NCI-H748 treated with DMSO at 0.1 percent for 48 hours (cell line): ENCODE results near the gene ELL2.
"Not testable (repeated sequence)": the region's sequence is repeated elsewhere in the genome, so short reads cannot be mapped to it uniquely, and the experiment has no call there.

ENCODE experiments used
- DNase-seq: peaks from one replicate; lab custom pipeline; 2025; lab: John Stamatoyannopoulos, UW

Gene ELL2

DNA sequence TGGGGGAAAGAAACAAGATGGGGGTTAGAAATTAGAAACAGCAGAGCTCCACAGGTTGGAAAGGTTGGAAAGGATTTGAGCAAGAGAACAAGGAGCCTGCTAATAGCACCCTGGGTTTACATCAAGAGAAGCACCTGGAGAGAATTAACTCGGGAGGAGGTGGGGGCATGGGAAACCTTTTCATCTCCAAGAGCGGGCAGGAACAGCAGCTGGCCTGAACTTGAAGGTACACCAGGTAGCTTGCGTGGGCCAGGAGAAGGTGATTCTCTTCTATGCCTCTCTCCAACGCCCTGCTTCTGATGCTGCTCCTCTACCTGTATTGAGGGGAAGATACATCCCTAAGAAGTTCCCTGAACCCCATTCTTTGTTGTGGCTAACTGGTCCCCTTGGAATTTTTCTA, 102.0 kb downstream of the ELL2 start:
- no peak for DNase-seq

DNA sequence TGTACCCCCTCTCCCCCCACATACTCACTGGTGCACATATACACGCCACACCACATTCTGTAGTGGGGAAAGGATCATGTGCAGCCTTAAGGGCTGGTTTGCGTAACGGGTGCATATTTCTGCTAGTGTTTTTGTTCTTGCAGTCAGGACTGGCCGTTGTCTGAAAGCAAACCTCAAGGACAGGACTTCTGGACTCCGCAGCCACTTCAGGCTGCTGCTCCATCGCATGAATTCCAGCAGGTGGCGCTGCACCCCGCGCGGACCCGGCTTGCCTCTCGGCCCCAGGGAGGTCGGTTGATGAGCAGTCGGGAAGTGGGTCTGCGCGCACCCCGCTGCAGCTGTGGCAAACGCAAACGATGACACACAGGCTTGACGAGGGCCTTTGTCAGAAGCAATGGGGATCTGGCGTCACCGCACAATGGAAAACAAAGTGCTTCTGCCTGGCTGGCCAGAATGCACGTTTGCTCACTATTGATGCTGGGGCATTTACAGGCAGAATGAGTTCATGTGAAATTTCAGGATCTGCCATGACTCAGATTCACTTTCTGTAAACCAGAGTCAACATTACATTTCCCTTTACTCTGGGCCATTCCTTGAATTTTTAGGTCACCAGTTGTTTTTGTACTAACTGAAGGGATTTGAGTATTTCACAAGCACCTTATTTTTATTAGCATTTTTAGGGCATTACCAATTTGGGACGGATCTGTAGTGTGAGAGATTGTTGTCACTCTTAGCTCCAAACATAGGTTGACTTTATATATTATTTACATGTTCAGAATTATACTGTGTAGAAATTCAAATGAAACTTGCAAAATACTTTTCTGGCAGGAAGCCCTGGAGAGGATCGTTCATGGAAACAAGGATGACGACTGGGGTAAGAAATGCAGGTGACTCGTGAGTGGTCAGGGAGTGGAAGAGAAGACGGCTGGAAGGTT, 102.7 kb downstream of the ELL2 start:
- peak; percentile 77 for DNase-seq

DNA sequence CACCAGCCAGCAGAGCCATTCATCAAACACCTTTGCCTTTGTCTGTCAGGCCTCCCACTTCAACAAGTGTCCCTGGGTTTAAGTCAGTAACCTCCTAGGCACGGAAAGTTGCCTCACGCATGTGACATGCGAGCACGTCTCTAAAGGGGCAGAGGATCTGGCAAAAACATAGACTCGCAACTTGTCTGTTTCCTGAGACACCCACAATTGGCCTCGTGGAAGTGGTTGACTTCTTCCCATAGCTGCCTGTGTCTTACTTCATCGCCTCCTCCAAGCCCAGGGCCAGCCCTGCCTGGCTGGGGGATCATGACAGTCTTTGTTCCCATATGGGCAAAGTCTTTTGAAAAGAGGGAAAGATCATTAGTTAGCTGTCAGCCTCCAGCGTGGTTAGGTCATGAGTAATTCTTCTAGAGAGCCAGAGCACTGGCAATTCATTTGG, 103.6 kb downstream of the ELL2 start:
- no peak for DNase-seq

DNA sequence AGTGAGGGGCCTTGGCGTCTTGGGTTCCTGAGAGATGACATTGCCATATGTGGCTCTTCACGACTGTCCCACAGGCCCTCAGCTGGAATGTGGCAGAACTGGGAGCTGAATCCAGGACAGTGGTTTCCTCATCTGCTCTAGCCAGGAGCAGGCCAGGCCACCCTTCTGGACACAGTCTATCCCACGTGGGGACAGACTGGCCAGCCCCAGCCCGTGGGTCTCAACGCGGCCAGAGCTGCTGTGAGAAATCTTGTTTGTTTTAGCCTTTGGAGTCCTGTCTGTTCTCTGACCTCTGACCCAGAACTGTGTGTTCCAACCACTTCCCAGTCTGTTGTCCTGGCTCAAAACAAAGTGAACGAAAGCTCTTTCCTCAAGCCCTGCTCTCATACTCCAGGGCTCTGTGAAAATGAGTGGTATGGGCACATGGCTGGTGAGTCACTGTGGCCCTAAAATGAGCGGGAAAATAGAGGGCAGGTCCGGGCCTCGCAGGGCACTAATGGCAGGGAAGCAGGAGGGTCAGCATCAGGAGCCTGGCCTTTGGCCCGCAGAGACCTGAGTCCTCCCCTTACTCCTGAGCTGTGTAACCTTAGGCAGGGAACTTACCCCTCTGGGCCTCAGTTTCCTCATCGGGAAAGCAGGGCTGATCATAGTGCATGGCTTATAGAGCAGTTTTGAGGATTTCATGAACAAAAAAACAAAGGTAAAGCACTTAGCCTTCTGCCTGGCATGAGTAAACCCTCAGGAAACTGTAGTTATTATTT, 104.3 kb downstream of the ELL2 start:
- no peak for DNase-seq

DNA sequence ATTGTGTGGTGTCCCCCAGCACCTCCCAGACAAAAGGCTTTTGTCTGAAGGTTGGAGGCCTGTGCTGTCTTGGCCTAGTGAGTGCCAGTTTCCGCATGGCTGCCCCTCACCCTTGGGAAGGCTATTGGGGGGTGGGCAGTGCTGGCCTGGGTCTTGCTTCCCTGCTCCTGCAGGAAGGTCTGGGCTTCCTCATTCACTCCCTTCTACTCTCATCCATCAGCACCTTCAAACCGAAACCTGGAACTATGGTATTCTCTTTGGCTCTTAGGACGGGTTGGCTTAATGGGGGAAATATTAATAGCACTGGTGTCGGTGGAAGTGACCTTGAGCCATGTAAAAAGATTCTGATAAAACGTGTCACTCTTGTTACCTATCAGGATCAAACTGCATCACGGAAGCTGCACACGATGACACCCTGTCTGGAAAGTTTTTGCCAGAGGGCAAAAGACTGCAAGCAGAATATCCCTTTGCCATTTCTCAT, 105.1 kb downstream of the ELL2 start:
- DNase-seq = no peak

DNA sequence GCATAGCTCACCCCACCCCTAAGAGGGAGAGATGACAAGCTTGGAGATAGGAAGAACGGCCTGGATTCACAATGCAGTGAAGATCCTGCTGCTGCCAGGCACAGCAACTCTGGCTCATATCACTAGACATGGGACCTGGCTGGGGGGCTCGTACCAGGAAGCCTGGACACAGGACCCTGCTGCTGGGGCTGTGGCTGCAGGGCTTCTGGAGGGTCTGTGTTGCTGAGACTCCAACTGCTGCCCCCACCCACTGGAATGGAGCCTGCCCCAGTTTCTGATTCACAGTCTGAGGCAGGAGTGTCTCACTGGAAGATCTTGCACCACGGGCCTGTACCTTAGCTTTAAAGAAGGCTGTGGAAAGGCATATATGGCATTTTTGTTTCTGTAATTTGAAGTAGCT, 108.2 kb downstream of the ELL2 start:
- no peak for DNase-seq

DNA sequence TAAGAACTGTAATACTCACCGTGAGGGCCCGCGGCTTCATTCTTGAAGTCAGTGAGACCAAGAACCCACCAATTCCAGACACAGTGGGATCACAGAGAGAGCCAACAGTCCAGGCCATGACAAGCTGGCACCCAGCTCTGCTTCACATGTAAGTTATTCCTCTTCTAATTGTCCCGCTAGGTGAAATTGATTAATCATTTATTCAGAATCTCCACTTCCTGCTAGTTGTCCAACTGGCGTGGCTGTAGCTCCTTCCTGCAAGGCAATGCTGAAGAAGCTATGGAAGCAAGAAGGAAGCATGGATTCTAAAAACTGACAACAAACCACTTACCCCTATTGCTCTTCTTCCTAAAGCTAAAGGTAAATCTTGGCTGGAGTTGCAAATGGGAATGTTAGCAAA, 109.1 kb downstream of the ELL2 start:
- no peak for DNase-seq

DNA sequence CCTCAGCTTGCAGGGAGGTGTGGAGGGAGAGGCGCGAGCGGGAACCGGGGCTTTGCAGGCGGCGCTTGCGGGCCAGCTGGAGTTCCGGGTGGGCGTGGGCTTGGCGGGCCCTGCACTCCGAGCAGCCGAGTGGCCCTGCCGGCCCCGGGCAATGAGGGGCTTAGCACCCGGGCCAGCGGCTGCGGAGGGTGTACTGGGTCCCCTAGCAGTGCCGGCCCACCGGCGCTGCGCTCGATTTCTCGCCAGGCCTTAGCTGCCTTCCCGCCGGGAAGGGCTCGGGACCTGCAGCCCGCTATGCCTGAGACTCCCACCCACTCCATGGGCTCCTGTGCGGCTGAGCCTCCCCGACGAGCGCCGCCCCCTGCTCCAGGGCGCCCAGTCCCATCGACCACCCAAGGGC, 110.5 kb downstream of the ELL2 start:
- DNase-seq = not testable (repeated sequence)

DNA sequence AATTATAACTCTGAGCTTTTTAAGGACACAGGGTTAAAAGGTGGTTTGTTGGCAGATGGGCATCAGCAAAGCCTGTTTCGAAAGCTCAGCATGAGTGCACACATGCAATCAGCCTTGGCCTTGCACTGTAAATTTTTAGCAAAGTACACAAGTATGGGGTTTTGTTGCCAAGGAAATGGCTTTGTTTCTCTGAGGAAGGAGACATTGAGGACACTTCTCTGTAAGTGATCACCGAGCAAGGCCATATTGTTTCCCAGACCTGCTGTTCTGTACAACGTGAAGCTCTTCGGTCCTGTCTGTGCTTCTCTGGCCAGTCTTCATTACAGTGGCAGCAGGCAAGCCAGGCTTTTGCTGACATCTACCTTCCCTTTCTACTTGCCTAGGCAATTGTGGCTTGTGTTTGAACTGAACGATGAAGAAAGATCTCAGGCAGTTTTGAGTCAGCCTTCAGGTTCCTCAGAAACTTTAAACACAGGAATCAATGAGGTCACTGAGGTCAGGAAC, 111.2 kb downstream of the ELL2 start:
- DNase-seq = no peak

DNA sequence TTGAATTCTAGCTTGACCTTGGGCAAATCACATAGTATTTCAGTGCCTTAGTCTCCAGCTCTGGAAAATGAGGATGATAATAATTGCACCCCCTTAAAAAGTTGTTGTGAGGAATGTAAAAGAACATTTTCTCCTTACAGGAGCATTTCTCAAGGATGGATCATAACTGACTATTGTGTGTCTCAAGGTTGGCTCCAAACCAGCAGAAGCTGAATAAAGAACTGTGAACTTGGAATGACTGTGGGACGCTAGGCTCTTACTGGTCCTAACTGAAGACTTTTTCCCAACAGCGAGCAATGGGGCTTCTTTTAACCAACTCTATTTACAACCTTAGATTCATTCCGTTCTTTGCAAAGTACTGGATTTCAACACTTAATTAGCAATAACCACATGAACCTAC, 113.0 kb downstream of the ELL2 start:
- DNase-seq = no peak

DNA sequence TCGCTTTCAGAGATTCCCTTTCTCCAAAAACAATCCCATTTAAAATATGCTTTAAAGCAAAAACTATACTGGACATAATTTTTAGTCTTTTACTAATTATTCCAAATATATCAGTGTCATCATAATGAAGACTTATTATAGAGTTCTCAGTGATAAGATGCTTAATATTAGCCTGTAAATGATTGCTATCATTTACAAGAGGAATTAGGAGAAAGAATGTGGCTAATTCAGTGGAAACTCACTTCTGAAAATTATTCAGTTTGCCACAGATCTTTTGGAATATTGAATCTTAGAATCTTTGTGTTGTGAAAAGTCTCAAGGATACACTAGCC, 114.4 kb downstream of the ELL2 start:
- no peak for DNase-seq

DNA sequence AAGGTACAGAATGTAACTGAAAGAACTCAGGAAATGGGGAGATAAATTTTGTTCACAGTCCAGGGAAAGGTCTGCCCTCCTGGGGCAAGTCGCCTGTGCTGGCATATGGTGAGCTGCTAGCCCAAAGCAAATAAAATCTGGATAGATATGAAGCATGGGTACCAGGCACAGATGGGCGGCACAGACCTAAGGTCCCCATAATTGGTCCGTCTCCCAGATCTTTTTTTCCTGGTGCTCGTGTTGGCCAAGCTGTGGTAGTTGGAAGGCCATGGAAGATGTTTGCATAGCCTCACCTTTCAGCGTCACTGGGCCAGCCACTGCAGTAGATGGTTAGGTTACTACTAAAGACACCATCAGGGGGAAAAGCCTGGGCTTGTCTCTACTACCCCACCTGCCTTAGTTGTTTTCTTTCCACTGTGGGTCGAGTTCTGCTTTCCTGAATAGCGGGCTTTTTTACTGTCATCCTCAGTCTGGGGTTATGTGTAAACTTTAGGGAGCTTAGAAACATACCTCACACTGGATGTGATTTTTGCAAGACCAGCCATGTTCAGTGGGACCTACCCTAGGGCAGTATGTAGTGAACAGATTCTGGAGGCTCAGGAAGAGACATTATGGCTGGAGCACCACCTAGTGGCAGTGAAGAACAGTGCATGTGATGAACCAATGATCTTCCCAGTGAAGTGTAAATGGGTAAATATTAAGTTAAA, 114.9 kb downstream of the ELL2 start:
- peak; percentile 63 for DNase-seq

DNA sequence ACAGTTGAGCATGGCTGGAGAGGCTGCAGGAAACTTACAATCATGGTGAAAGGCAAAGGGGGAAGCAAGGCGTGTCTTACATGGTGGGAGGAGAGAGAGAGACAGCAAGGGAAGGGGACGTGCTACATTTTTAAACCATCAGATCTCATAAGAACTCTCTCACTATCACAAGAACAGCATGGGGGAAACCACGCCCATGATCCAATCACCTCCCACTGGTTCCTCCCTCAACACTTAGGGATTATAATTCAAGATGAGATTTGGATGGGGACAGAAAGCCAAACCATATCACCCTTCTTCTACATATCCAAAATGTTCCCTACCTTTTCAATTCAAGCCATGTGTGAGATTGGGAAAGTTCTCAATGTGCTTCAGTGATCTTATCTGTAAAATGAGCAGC, 116.3 kb downstream of the ELL2 start:
- no peak for DNase-seq

DNA sequence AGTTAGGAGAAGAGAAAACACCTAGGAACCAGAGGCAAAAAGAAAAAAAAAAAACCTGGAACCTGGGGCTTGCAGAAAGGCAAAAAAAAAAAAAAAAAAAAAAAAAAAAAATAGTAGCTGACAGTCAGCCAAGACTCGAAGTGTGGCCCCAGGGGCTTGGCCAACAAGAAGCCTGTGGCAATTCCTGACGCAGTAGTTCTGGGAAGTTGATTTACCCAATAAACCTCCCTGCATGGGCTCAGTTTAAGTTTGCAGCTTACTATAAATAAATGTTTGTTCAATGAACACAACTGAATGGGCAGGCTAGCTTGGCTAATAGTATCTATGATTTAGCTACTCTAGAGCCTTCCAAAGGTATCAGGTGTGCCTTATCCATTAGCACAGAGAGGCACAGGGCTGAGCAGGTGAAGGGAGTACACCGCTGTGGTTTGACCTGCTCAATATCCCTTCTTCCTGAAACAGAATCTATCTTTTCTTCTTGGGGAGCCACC, 117.9 kb downstream of the ELL2 start:
- DNase-seq = no peak

DNA sequence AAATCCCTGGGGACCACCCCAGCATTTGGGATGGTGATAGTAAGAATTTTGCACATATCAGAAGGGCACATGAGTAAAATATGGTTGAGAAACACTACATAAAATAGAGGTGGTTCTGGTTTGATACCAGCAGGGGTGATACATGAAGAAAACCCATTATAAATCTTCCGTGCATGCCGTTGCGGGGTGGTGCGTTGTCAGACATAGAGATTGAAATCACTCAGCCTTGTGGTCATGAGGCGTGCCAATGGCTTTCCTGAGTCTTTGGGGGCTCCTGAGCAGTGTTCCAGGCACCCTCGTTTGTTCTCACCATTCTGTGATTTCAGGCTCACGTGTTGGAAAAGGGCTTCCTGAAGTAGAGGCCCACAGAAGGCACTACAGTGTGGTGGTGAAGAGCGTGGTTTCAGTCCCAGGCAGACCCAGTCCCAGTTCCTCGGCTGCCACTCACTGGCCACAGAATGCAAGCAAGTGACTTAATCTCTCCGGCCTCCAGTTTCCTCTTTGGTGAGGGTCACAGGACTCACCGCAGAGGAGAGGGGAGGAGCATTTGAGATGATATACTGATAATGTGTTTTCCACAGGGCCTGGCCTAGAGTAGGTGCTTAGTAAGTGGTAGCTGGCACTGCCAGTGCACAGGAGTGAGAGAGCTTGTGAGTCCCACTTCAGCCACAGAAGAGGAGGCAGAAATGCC, 118.7 kb downstream of the ELL2 start:
- no peak for DNase-seq

DNA sequence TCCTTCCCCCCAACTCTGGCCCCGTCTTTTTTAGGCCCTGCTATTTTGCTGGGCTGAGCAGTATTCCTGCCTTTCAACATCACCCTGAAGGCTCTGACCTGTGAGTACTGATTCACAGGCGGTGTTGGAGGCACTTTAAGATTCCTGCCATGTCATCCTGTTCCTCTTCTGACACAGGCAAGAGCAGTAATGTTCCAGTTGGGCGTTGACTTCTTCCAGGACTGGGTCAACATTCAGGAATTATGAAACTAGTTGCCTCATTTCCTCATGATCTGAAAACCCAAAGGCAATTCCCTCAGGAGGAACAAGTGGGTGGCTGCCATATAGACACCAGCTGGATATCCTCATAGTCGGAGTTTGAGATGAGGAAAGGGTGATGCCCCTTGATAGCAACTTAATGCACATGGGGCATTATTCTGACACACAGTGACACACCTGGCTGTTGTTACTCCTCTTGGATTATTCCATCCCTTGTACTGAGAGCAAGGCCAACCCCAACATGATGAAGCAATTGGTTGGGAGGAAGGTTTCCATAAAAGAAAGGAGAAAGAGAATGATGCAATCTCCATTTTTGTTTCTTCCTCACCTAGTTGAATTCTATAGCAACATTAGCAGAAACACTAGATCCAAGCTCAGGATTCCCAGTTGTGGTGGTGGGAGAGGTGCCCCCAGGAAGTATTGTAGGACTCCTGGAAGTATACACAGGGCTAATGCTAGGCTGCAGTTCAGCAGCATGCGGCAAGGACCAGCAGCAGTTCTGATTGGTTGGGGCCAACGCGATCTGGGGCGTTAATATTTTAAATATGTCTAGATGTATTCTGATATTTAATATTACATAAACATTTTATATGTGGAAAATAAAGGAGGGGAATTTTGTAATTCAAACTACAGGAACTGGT, 119.5 kb downstream of the ELL2 start:
- DNase-seq = no peak

DNA sequence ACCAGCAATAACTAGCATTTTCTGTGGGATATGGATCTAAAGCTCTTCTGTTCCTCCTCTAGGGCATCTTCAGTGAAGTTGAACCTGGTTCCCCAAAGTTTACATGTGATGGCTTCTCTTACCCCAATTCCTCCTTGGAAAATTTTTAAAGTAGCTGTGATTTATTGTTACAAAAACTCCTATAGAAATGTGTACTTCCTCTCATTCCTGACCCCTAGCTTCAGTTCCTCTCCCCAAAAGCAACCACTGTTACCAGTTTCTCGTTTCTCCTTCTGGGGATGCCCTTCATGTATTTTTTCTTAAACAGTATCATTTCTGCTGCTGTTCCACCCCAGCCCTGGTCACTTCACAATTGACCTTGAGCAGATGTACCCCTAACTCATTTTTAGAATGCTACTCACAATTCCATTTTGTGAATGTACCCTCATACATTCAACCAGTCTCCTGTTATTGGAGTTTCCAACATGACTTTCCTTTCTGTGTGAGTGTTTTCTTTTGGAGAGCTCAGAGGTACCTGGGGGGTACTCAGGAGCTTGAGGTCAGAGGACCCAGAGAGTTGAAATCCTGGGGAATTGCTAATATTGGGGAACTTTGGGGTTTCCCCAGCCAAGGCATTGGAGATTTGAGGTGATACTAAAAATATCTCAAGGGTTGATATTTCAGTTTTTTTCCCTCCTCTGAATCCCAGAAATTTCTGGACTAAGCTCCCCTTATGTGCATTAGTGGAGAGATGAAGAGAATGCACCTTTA, 120.5 kb downstream of the ELL2 start:
- DNase-seq = no peak

DNA sequence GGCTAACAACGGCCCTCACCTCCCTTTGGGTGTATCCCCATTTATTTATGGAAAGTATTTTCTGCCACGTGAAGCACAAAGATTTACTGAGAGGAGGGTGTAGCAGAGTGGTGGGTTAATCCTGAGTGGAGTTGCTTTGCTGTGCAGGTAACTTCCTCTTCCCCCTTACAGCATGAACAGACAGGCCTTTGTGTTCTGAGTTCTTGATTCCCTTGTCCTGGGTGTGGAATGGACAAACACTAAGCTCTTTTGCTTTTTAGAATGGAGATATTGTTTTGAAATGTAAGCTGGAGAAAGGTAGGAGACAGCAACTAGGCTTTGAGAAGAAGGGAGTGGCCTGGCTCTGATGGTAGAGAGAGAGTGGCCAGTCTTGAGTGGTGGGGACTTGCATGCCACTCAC, 122.0 kb downstream of the ELL2 start:
- no peak for DNase-seq

DNA sequence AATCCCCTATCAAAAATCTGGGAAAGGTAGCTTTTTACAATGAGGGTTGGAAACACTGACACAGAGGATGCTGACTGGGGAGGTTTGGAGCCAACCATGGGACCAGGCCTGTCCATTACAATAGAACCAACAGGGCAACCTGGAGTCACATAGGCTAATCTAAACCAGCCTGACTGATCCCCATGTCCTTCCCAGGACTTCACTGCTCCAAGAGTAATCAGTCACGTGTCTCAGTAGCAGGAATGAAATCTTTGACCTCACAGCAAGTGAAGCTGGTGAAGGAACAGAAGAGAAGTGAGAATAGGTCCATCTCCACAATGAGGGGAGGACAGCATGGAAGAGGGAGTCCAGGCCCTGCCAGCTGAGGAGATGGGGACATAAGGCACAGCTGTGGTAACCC, 123.1 kb downstream of the ELL2 start:
- no peak for DNase-seq

DNA sequence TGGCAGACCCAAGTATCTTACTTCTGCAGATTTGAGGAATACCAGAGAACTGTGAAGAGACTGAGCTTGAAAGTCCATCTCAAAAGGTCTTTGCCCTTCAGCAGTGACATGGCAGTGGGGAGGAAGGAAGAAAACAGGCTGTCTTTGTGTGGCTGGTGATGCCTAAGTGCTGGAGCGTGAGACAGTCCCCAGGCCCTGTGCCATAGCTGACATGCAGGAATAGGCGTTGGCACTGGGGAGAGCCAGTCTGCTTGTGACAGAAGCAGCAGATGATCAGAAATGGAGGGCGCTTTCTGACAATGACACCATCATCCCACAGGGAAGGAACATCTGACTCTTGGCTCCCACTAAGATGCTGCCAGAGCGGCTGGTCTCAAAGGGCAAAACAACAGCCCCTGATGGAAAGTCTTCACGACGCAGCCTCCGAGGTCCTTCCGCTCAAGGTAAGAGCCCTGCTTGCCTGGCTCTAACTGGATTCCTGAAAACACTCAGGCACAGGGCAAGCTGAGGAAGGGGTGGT, 123.6 kb downstream of the ELL2 start:
- no peak for DNase-seq
